Caco-2 (cell line): ENCODE results near the gene ZNF276. TPM values are rescaled to one million over a fixed set of nuclear protein-coding genes. Genes with fewer than 3 reads are reported as not detected.

Experiments
- BruUV-seq: library from RNA; stranded (reverse); fragments of 400-500 nt; replicated peaks from 2 replicates; lab custom pipeline; 2021; lab: Mats Ljungman, UMichigan
- CTCF ChIA-PET: fragments of 300-600 bp; sonication (Branson Sonifier 250); formaldehyde crosslinking; loops from one replicate; lab custom pipeline; 2022; ENCODE audit warnings: antibody characterized with exemption; lab: Charles Lee
- POLR2A ChIA-PET: fragments of 300-600 bp; sonication (Branson Sonifier 250); formaldehyde crosslinking; loops from one replicate; lab custom pipeline; 2022; ENCODE audit warnings: antibody characterized with exemption; lab: Charles Lee
- DNase-seq, 2 experiments: peaks; one replicate each; pipeline versions ENCODE4 v3.0.0 to v3.0.0-alpha.2; 2020 to 2022
- H3K27me3 ChIP-seq: replicated peaks from 2 replicates; pipeline ENCODE4 v1.6.0; 2011; ENCODE audit warnings: low read length; ENCODE audit not compliant: control insufficient read depth, insufficient read depth
- H3K36me3 ChIP-seq: 2 replicates; pipeline ENCODE4 v1.5.1; 2011; ENCODE audit warnings: low read length; ENCODE audit not compliant: control insufficient read depth, insufficient read depth
- H3K4me1 ChIP-seq: fragments of 250-450 bp; sonication (Bioruptor Pico); 2 replicates; pipeline ENCODE4 v1.5.1; 2020; ENCODE audit warnings: mild to moderate bottlenecking
- H3K4me3 ChIP-seq: 2 replicates; pipeline ENCODE4 v1.5.1; 2011; ENCODE audit warnings: low read depth, mild to moderate bottlenecking, control low read depth, low read length
- H3K9me3 ChIP-seq: fragments of 250-450 bp; sonication (Bioruptor Pico); 2 replicates; pipeline ENCODE4 v1.5.1; 2020; ENCODE audit warnings: mild to moderate bottlenecking, moderate library complexity
- H3K27ac Mint-ChIP-seq: one replicate; pipeline ENCODE4 v1.8.0; 2022; ENCODE audit warnings: mixed read lengths; ENCODE audit not compliant: unreplicated experiment
- H3K27me3 Mint-ChIP-seq: one replicate; pipeline ENCODE4 v1.8.0; 2022; ENCODE audit warnings: mixed read lengths; ENCODE audit not compliant: insufficient read depth, unreplicated experiment
- H3K36me3 Mint-ChIP-seq: one replicate; pipeline ENCODE4 v1.8.0; 2022; ENCODE audit warnings: mild to moderate bottlenecking, mixed read lengths; ENCODE audit not compliant: insufficient read depth, unreplicated experiment
- H3K4me1 Mint-ChIP-seq: one replicate; pipeline ENCODE4 v1.8.0; 2022; ENCODE audit warnings: low read depth, mixed read lengths; ENCODE audit not compliant: unreplicated experiment
- H3K4me3 Mint-ChIP-seq: one replicate; pipeline ENCODE4 v1.8.0; 2022; ENCODE audit warnings: mild to moderate bottlenecking, moderate library complexity, mixed read lengths; ENCODE audit not compliant: unreplicated experiment
- H3K9me3 Mint-ChIP-seq: one replicate; pipeline ENCODE4 v1.8.0; 2022; ENCODE audit warnings: mixed read lengths; ENCODE audit not compliant: unreplicated experiment
- CTCF ChIP-seq, 2 experiments: fragments of 200-600 bp in 1 of 2; IDR thresholded peaks; 1 replicate in 1 of 2; 2 replicates in 1 of 2; pipeline versions ENCODE4 v1.5.1 to v1.8.0; 2011 to 2022; ENCODE audit warnings: antibody characterized with exemption in 1 of 2, control low read depth in 1 of 2, inconsistent platforms in 1 of 2, low read depth in 1 of 2, low read length in 1 of 2, mild to moderate bottlenecking in 1 of 2, moderate library complexity in 1 of 2; ENCODE audit not compliant: insufficient read depth in 1 of 2, severe bottlenecking in 1 of 2, unreplicated experiment in 1 of 2
- intact Hi-C: fragments of 100-400 bp; cut with micrococcal nuclease; formaldehyde crosslinking; loops from one replicate; pipeline ENCODE4 v1.10.0; 2022; ENCODE audit not compliant: unreplicated experiment
- total RNA-seq: library from RNA; stranded (reverse); gene quantifications from 2 replicates; pipeline ENCODE4 v1.2.3, GENCODE V29; 2022

The ZNF276 gene
- total RNA-seq, 1 experiment from 2014 or later: 28.1 TPM

GRCh38 chr16:89700100-89700648 is 21.2 kb upstream of the ZNF276 start:
- Histone ChIP-seq H3K9me3 (no peaks in the 10 kb centered on the region), H3K4me1 (peaks cover 4% of the 10 kb centered on the region; the same call in 1 of the 2 replicates), H3K36me3 (no peaks in the 10 kb centered on the region), H3K27me3 (no peaks in the 10 kb centered on the region), H3K4me3 (peak overlapping the region; percentile 87)
- Mint-ChIP-seq H3K27me3 (no peaks in the 10 kb centered on the region), H3K36me3 (peaks cover 64% of the 10 kb centered on the region), H3K27ac (peak overlapping the region; percentile 77), H3K4me1 (peaks cover 7% of the 10 kb centered on the region), H3K4me3 (peak overlapping the region; percentile 83), H3K9me3 (no peaks in the 10 kb centered on the region)
- TF ChIP-seq CTCF (IDR thresholded peaks at IDR 0.05; ENCODE audit: insufficient read depth in 1 of 2, low read depth in 1 of 2, low read length in 1 of 2, severe bottlenecking in 1 of 2, unreplicated experiment in 1 of 2): peak; percentile 88 to 89
- ChIA-PET POLR2A (interaction anchor here (0.5 to 1.7 kb wide), 5 partner anchors 12 to 173 kb away, joined by 4 to 14 read pairs (median 5); partner anchors contain the start of genes CDK10, TCF25 and VPS9D1), CTCF (interaction anchor here (0.6 to 2.7 kb wide), 20 partner anchors 9 to 218 kb away, joined by 3 to 24 read pairs (median 4); partner anchors contain the start of genes CDK10, FANCA, MC1R and TCF25)
- peak; percentile 100 for DNase-seq
- BruUV-seq: no TSS peak
- intact Hi-C loops: loop anchor here (1.0 to 5.0 kb wide), 4 partner anchors 13 to 161 kb away; partner anchors contain the start of genes CHMP1A and SPATA33

GRCh38 chr16:89700649-89701424 is 20.5 kb upstream of the ZNF276 start:
- peak in 1 of 2 experiments; percentile 39 for TF ChIP-seq CTCF (IDR thresholded peaks at IDR 0.05; ENCODE audit: insufficient read depth in 1 of 2, low read depth in 1 of 2, low read length in 1 of 2, severe bottlenecking in 1 of 2, unreplicated experiment in 1 of 2)
- CTCF ChIA-PET: interaction anchor here (0.6 to 2.7 kb wide), 27 partner anchors 9 to 937 kb away, joined by 3 to 24 read pairs (median 5); partner anchors contain the start of genes CDK10, FANCA, MC1R and TCF25
- DNase-seq: peak; percentile 73 to 75
- Histone ChIP-seq H3K4me1 (peaks cover 4% of the 10 kb centered on the region; the same call in 1 of the 2 replicates), H3K27me3 (no peaks in the 10 kb centered on the region), H3K9me3 (no peaks in the 10 kb centered on the region), H3K36me3 (no peaks in the 10 kb centered on the region), H3K4me3 (peak overlapping the region; percentile 87)
- Mint-ChIP-seq H3K27ac (peak overlapping the region; percentile 77), H3K4me3 (peak overlapping the region; percentile 83), H3K27me3 (no peaks in the 10 kb centered on the region), H3K36me3 (peaks cover 57% of the 10 kb centered on the region), H3K4me1 (peaks cover 7% of the 10 kb centered on the region), H3K9me3 (no peaks in the 10 kb centered on the region)
- BruUV-seq: TSS peak; percentile 46
- POLR2A ChIA-PET: interaction anchor here (0.5 to 1.7 kb wide), 6 partner anchors 11 to 173 kb away, joined by 3 to 14 read pairs (median 4); partner anchors contain the start of genes CDK10, TCF25 and VPS9D1
- intact Hi-C loops: loop anchor here (1.0 to 5.0 kb wide), 5 partner anchors 10 to 160 kb away; partner anchors contain the start of genes CHMP1A and SPATA33
